Activated naive CD8-positive, alpha-beta T cell (primary cell): ENCODE results near the gene USO1.
"Not testable (repeated sequence)": the region's sequence is repeated elsewhere in the genome, so short reads cannot be mapped to it uniquely, and the experiment has no call there.

ENCODE experiments used
- H3K27ac Mint-ChIP-seq: one replicate; pipeline ENCODE4 v1.8.0; 2021; ENCODE audit warnings: mixed read lengths
- H3K27me3 Mint-ChIP-seq: one replicate; pipeline ENCODE4 v1.8.0; 2021; ENCODE audit warnings: mixed read lengths
- H3K36me3 Mint-ChIP-seq: one replicate; pipeline ENCODE4 v1.8.0; 2021; ENCODE audit warnings: mixed read lengths
- H3K4me1 Mint-ChIP-seq: one replicate; pipeline ENCODE4 v1.8.0; 2021; ENCODE audit warnings: low read depth, mixed read lengths
- H3K4me3 Mint-ChIP-seq: one replicate; pipeline ENCODE4 v1.8.0; 2021; ENCODE audit warnings: mild to moderate bottlenecking, mixed read lengths
- H3K9me3 Mint-ChIP-seq: one replicate; pipeline ENCODE4 v1.8.0; 2021; ENCODE audit warnings: low read depth, mixed read lengths

Gene USO1

GRCh38 chr4:75724066-75724866 is at the start of gene USO1:
TSS of gene USO1 (plus strand) at chr4:75724577. CDS start at chr4:75724820, 243 bp downstream.
- no peaks in the 10 kb centered on the region for H3K36me3 Mint-ChIP-seq
- no peaks in the 10 kb centered on the region for H3K27me3 Mint-ChIP-seq
- peak within 1 kb of the TSS; percentile 99 for H3K4me3 Mint-ChIP-seq
- H3K27ac Mint-ChIP-seq, result peak within 1 kb of the TSS; percentile 98
- no peaks in the 10 kb centered on the region for H3K9me3 Mint-ChIP-seq
- peaks cover 57% of the 10 kb centered on the region for H3K4me1 Mint-ChIP-seq

GRCh38 chr4:75675004-75675531 is 49.3 kb upstream of the USO1 start:
- H3K4me1 Mint-ChIP-seq, result peaks cover 25% of the 10 kb centered on the region
- no peak overlapping the region for H3K4me3 Mint-ChIP-seq
- H3K27ac Mint-ChIP-seq, result peak overlapping the region; percentile 54
- H3K36me3 Mint-ChIP-seq, result no peaks in the 10 kb centered on the region
- no peaks in the 10 kb centered on the region for H3K9me3 Mint-ChIP-seq
- H3K27me3 Mint-ChIP-seq, result no peaks in the 10 kb centered on the region

- Mint-ChIP-seq H3K9me3 (no peaks in the 10 kb centered on the region), H3K27ac (no peak overlapping the region), H3K4me3 (no peak overlapping the region), H3K27me3 (no peaks in the 10 kb centered on the region), H3K4me1 (peaks cover 21% of the 10 kb centered on the region), H3K36me3 (no peaks in the 10 kb centered on the region)
Measured at GRCh38 chr4:75678473-75678872, 45.9 kb upstream of the USO1 start.

GRCh38 chr4:75678965-75679364 is 45.4 kb upstream of the USO1 start:
- Mint-ChIP-seq H3K27me3 (no peaks in the 10 kb centered on the region), H3K4me3 (no peak overlapping the region), H3K36me3 (peaks cover 3% of the 10 kb centered on the region), H3K9me3 (no peaks in the 10 kb centered on the region), H3K27ac (no peak overlapping the region), H3K4me1 (peaks cover 21% of the 10 kb centered on the region)

- no peaks in the 10 kb centered on the region for H3K9me3 Mint-ChIP-seq
- H3K4me3 Mint-ChIP-seq, result no peak overlapping the region
- no peak overlapping the region for H3K27ac Mint-ChIP-seq
- H3K27me3 Mint-ChIP-seq, result no peaks in the 10 kb centered on the region
- H3K4me1 Mint-ChIP-seq, result peaks cover 18% of the 10 kb centered on the region
- peaks cover 3% of the 10 kb centered on the region for H3K36me3 Mint-ChIP-seq
Measured at GRCh38 chr4:75679876-75680575, 44.4 kb upstream of the USO1 start.

GRCh38 chr4:75683482-75684155 is 40.8 kb upstream of the USO1 start:
- no peaks in the 10 kb centered on the region for H3K9me3 Mint-ChIP-seq
- peak overlapping the region; percentile 20 for H3K4me3 Mint-ChIP-seq
- H3K4me1 Mint-ChIP-seq, result peaks cover 45% of the 10 kb centered on the region
- no peaks in the 10 kb centered on the region for H3K27me3 Mint-ChIP-seq
- peak overlapping the region; percentile 80 for H3K27ac Mint-ChIP-seq
- H3K36me3 Mint-ChIP-seq, result peaks cover 3% of the 10 kb centered on the region

- H3K27ac Mint-ChIP-seq, result peak overlapping the region; percentile 10
- peak overlapping the region; percentile 1 for H3K4me3 Mint-ChIP-seq
- H3K9me3 Mint-ChIP-seq, result no peaks in the 10 kb centered on the region
Measured at GRCh38 chr4:75685546-75686189, 38.7 kb upstream of the USO1 start.

GRCh38 chr4:75686346-75686745 is 38.0 kb upstream of the USO1 start:
- Mint-ChIP-seq H3K27me3 (no peaks in the 10 kb centered on the region), H3K9me3 (no peaks in the 10 kb centered on the region), H3K36me3 (peaks cover 3% of the 10 kb centered on the region), H3K4me3 (peak overlapping the region; percentile 22), H3K27ac (no peak overlapping the region), H3K4me1 (peaks cover 45% of the 10 kb centered on the region)

More at GRCh38 chr4:75685546-75686189, 38.7 kb upstream of the USO1 start:
- Mint-ChIP-seq H3K36me3 (peaks cover 3% of the 10 kb centered on the region), H3K27me3 (no peaks in the 10 kb centered on the region), H3K4me1 (peaks cover 45% of the 10 kb centered on the region)

GRCh38 chr4:75687125-75687524 is 37.3 kb upstream of the USO1 start:
- not testable (repeated sequence) for H3K36me3 Mint-ChIP-seq, H3K27me3 Mint-ChIP-seq, H3K9me3 Mint-ChIP-seq
- peak overlapping the region; percentile 61 for H3K27ac Mint-ChIP-seq
- H3K4me3 Mint-ChIP-seq, result peak overlapping the region; percentile 39
- peaks cover 42% of the 10 kb centered on the region for H3K4me1 Mint-ChIP-seq

GRCh38 chr4:75692066-75692465 is 32.3 kb upstream of the USO1 start:
- not testable (repeated sequence) for H3K27me3 Mint-ChIP-seq, H3K36me3 Mint-ChIP-seq

GRCh38 chr4:75696071-75696470 is 28.3 kb upstream of the USO1 start:
- Mint-ChIP-seq H3K4me1 (peaks cover 42% of the 10 kb centered on the region), H3K27me3 (no peaks in the 10 kb centered on the region), H3K27ac (peak overlapping the region; percentile 28), H3K4me3 (peak overlapping the region; percentile 20), H3K9me3 (no peaks in the 10 kb centered on the region), H3K36me3 (peaks cover 7% of the 10 kb centered on the region)

More at GRCh38 chr4:75692066-75692465, 32.3 kb upstream of the USO1 start:
- not testable (repeated sequence) for H3K9me3 Mint-ChIP-seq, H3K4me3 Mint-ChIP-seq, H3K27ac Mint-ChIP-seq
- peaks cover 35% of the 10 kb centered on the region for H3K4me1 Mint-ChIP-seq

GRCh38 chr4:75696581-75696980 is 27.8 kb upstream of the USO1 start:
- Mint-ChIP-seq H3K9me3 (no peaks in the 10 kb centered on the region), H3K36me3 (peaks cover 7% of the 10 kb centered on the region), H3K27me3 (no peaks in the 10 kb centered on the region), H3K4me3 (no peak overlapping the region), H3K27ac (no peak overlapping the region), H3K4me1 (peaks cover 42% of the 10 kb centered on the region)

GRCh38 chr4:75698162-75698962 is 26.0 kb upstream of the USO1 start:
- Mint-ChIP-seq H3K27ac (peak overlapping the region; percentile 76), H3K4me1 (peaks cover 42% of the 10 kb centered on the region)

GRCh38 chr4:75698963-75699228 is 25.5 kb upstream of the USO1 start:
- Mint-ChIP-seq H3K27ac (peak overlapping the region; percentile 76), H3K4me3 (peak overlapping the region; percentile 30), H3K4me1 (peaks cover 42% of the 10 kb centered on the region), H3K9me3 (no peaks in the 10 kb centered on the region), H3K27me3 (no peaks in the 10 kb centered on the region), H3K36me3 (peaks cover 6% of the 10 kb centered on the region)

More at GRCh38 chr4:75698162-75698962, 26.0 kb upstream of the USO1 start:
- Mint-ChIP-seq H3K4me3 (peak overlapping the region; percentile 18), H3K36me3 (peaks cover 7% of the 10 kb centered on the region), H3K9me3 (no peaks in the 10 kb centered on the region), H3K27me3 (no peaks in the 10 kb centered on the region)
